GM19397 (cell line): ENCODE data around the gene RAD51B.

ENCODE experiments used
- ATAC-seq: cut with Tn5 transposase; IDR thresholded peaks from one replicate; pipeline ENCODE4 v1.9.1; 2021; ENCODE audit warnings: mild to moderate bottlenecking, moderate library complexity; ENCODE audit not compliant: unreplicated experiment

RAD51B gene

DNA sequence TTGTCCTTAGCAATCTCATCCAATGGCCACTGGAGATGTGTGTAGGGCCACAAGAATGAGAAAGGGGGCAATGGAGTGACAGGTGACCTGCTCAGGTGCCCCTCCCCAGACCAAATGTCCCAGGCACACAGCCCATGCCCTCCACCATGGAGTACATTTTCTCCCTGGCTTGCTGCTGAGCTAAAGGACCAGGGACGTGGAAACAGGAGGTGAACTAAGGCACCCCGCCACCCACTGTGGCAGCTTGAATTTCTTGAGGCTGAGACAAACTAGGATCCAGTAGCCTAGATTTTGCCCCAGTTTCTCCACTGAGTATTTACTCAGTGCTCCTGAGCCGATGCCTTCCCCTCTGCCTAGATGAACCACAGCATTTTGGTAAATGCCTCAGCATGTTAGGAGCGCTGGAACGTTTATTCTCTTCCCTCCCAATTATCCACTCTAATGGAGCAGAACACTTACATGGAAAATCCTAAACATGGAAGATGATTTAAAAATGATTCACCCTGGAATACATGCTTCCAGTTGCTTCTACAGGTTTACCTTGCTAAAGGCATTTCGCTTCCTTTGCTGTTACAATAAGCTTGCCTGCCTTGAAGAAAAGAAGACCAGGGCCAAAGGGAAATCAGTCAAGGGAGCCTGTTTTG lies 775.3 kb downstream of the RAD51B start:
- no peak for ATAC-seq

DNA sequence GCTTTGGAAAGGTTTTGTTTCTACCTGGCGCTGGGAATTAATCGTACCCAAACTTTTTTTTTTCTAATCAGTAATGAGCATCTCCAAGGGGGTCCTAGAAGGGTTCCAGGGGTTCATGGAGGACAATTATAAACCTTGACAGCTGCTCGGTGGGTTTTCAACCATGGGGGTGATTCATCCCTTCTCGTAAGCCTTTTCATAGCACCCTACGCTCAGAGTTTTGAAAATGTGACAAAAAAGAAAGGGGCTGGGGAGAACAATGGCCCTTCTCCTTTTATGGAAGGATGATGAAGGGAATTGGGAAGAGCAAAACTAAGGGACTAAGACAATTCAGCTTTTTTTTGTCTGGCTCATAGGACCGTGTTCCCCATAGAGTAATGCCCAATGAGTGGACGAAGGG lies 776.6 kb downstream of the RAD51B start:
- no peak for ATAC-seq

DNA sequence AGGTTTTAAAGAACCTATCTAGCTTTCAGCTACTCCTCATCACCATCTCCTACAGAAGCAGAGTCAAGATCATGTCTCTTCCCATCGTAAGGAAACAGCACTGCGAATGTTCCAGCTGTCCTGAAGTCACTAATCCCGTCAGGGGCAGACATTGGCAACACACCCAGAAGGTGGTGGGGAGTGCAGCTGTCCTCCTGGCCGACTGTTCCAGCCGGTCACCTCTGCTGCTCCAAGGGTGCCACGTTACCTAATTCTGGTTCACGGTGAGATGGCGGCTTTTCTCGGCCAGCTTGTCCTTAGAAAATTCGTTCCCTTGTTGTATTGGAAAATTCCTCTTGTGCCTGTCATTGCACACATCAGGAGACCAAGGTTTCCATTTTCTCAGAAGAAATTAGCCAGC lies 777.1 kb downstream of the RAD51B start:
- no peak for ATAC-seq

DNA sequence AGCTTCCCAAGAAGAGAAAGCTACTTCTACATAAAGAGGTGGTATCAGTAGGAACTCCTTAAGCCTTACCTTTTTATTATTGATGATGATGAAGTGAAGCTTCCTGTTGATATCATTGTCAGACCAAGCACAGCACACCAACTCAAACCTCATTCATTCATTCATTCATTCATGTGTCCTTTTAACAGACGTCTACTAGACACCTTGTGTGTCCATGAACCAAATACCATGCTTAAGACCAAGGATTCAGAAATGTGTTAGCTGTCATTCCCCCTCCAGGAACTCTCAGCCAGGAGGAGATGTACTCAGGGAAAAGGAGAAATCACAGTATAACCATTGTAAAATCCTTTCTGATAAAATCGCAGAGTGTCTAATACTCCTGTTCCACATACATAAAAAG lies 778.5 kb downstream of the RAD51B start:
- no peak for ATAC-seq

DNA sequence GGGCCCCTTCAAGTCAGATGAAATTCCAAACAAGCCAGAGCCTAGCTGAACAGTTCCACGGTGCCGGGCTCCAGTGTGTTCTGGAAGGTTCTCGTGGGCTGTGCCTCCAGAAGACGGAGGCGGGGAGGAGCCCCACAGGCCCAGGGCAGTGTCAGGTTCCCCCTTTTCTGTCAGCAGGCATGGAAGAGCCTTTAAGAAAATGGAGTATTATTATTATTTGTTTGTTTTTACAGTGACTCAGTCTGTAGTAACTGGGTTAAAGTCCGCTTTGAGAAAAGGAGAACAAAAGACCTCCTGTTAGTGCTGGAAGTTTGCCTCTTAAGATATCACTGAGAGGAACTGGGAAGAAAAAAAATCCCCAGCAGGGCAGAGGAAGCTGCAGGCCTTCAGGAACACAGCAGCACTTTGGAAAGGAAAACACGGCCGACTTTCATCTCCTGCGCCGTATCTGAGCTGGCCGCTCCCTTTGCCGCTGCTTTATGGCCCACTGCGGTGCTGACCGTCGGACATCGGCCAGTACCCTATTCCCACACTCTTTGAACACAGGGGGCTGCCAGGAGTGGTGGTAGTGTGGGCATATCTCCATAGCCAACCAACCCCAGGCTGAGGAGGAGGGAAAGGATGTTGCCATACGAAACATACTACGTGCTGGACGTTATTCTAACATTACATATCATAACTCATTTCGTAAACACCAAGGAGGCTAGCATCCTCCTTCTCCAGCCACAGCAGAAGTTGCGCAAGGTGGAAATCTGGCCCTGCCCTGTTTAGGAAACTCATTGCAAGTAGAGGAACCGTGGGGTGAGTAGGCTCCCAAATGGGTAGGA lies 779.3 kb downstream of the RAD51B start:
- ATAC-seq: no peak

DNA sequence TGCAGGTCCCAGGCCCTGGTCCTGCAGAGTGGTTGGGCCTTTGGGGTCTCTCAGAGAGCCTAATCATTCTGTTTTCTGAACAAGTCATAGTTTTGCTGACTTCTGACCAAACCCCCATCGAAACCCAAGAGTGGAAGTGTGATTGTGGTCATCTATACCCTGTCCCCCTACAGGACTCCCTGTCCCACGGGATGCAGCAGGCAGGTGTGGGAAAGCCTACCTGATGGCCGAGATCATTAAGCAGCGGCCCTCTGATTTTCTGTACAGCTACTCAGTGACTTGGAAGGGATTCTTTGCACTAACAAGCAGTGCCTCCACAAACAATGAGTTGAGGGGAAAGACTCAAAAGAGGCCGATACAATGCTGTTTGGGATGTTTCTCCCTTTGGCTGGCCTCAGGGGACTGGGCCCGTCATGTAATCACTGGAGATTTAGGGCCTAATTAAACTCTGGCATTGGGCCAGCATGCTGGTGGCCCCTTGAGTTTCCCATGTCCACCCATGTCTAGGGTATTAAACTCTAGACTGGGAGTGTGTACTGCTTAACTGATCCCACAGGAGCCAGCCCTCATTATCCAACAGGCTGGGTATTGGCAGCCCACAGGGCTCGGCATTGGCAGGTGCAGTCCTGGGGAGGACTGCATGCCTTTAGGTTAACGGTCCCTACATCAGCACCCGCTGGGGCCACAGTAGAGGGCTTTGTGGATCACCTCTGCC lies 780.5 kb downstream of the RAD51B start:
- ATAC-seq: no peak

DNA sequence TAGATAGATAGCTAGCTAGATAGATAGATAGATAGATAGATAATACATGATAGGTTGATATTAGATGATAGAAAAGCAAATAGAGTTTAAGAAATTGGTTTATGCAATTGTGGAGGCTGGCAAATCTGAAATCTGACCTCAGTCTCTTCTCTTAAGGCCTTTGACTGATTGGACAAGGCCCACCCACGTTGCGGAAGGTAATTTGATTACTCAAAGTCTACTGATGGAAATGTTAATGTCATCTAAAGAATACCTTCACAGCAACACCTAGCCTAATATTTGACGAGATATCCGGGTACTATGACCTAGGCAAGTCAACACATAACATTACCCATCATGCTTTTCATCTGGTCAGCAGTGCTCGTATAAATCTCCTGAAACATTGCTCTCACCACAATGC lies 782.9 kb downstream of the RAD51B start:
- no peak for ATAC-seq

DNA sequence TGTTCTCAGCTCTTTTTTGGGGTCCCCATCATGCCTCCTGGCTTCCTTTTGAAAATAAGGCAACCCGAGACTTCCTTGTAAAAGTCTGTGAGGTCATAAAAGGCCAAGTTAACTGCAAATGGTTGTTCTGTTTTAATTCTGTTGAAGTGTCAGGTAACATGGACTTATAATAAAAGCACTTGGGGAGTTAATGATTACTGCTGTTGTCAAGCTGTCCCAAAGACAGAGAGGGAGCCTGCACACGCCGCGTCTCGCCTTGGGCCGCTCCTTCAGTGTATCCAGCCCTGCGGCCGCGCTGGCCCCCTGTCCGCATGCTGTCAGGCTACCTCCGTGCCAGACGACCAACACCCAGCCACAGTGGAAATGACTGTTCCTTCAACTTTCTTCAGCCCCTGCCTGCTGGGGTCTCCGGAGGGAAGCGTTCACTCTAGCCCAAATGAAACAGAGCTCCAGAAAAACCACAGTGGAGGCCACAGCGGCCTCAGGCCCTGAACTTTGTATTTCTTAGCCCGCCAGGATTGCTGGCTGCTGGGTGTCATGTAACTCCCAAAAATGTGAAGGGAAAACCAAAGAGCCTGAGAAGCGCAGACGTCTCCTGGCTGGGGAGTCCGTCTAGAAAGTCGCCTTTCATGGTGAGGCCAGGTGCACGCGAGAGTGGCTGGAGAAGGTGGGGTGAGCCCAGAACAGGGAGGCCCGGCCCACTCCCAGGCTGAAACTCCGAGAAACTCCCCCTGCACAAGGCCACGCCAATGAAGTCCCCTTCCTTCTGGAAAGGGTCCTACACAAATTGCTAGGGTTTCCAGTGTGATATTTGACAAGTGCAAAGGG lies 784.2 kb downstream of the RAD51B start:
- ATAC-seq: no peak

DNA sequence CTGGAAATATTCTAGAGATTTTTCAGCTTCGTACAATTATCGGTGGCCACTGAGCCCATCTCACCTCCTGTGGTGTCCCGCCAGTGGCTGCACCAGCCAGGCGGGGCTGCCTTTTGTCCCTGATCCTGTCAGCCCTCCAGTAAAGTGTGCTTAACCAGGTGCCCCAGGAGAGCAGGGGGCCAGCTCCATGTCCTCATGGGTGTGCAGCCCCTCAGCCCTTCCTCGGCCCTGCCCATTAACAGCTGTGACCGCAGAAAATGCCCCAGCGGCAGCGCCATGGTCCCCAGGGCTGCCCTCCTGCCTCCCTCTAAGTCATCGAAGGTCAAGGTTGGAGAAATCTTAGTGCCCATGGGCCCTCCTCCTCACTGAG lies 784.8 kb downstream of the RAD51B start:
- no peak for ATAC-seq

DNA sequence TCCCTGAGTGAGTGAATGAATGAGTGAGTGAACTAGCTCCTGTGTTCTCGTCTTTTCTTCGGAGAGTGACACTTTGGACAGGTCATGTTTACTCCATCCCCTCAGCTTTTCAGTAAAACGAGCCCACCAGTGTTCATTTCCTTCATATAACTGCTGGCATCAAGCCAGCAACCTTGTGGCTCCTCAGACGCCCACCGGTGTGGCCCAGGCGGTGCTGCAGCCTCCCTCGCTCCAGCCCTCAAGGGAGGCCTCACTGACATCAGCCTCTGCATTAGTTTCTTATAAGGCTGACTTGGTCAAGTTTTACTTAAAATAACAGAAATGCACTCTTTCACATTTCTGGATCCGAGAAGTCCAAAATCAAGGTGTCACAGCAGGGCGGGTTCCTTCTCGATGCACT lies 785.2 kb downstream of the RAD51B start:
- ATAC-seq: no peak

DNA sequence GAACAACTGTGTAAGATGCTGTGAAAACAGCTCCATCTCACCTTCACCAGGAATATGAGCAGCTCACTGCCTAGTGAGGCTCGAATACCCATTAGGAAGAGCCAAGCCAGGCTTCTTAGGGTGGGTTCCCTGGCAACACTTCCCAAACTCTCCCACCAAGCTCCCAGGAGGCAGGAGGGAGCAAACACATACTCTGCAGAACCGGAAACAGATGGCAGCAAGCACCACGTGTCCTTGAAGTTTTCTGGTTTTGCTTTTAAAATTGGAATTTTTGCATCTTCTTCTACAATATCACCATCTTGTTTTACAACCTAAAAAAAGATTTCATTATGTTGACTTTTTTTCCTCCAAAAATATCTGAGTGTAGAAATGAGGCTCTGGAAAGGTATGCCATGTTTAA lies 786.6 kb downstream of the RAD51B start:
- ATAC-seq: no peak

DNA sequence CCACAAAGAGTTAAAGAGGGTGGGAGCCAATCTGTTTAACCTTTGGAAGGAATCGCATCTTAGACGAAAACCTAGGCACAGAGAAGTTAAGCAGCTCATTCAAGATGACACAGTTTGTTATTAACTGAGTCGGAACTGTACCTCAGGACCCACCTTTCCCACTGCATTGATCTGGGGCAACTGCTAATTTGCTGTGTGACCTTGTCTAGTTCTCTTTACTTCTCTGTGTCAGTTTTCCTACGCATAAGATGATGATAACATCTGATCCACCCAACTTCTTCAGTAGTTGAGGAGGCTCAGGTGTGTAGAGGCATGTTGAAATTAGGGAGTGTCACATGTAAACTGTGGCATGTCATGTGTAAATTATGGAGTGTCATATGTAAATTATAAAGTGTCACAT lies 787.1 kb downstream of the RAD51B start:
- ATAC-seq: no peak

DNA sequence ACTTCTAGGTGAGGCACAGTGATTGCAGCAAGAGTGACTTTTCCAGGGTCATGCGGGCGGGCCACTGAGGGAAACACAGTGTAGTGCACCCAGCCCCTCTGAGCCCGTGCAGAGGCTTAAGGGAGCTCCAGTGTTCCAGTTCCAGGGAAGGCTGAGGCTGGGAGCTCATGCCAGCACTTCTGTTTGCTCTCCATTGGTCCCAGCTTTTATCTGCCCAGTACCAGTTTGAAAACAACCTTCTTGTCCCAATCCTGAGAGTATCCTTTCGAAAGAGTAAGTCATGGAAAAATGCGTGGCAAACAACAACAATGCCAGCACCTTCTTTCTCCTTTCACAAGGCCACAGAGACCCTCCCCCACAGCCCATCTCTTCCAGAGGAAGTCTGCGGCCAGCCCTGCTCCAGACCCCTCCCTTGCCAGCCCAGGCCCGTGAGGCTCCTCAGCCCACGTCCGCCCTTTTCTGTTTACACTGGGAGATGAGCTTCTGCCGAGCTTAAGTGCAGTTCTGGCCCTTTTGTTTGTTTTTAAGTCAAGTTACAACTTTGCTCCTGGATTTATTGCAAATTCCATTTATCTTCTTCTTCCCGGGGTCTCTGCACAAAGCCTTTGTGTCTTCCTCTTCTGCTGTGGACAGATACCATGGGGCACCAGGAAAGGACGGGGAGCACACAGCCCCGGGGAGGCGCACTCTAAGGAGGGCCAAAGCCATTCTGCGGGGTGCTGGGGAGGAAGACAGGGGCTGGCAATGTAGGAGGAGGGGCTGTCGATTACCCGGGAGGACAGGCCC lies 787.7 kb downstream of the RAD51B start:
- no peak for ATAC-seq

DNA sequence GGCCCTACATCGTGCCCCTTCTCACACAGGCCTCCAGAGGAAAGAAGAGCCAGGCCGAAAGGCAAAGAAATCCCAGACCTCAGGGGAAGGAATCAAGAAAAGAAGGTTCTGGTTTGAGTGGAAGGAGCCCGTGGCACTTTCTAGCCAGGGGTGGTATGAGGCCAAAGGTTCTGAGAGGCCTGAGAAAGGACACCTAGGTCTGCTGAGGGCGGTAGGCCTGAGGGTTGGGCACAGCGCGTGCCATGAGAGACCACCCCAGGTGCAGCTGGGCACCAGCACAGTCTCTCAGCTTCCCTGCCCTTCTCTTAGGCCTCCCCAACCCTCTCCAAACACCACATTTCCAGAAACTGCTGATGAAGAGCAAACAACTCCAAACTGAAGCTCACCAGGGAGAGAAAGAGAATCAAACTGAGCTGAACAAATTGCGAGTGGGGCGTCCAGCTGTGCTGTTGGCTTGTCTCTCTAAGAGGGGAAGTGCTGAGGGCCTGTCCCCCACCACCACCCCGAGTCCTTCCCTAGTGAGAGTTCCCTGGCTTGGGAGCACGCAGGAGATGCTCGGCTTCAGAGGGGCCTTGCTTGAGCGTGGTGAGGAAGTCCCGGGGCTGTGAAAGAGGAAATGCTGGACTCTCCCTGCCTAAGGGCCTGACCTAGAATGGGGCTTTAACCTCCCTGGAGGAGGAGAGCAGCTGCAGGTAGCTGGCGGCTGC lies 788.4 kb downstream of the RAD51B start:
- no peak for ATAC-seq

DNA sequence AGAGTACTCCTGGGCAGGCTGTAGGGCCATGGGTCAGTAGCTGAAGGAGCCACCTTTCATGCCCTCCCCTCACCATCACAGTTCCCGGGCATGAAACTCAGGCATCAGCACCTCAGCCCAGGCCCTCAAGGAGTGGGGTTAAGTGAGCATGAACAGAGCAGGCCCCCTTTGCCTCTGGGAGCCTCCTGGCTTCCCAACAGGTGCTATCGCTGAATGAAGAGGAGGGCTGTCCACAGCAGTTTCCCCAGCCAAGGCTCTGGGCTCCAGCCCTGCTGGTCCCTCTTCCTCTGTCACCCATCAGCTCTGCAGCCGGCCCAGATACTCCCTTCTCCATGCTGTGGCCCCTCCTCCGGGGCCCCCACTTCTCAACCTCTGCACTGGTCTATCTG lies 789.0 kb downstream of the RAD51B start:
- no peak for ATAC-seq

DNA sequence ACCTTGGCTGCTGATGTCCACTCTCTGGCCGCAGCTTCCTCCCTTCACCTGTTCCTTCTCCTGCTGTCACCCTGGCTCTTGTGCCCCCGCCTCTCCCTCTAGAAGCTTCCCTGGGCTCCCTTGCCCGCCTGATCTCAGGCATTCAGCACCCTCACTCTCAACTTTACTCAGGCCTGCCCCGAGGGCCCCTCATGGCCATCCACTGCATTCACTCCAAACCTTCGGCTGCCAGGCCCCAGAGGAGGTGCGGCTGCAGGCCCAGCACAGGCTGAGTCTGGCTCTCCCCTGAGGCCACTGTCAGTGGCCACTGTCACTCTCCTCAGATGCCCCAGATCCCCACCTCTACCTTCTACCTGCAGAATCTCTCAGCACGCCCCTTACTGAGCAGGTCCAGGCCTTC lies 789.4 kb downstream of the RAD51B start:
- no peak for ATAC-seq

DNA sequence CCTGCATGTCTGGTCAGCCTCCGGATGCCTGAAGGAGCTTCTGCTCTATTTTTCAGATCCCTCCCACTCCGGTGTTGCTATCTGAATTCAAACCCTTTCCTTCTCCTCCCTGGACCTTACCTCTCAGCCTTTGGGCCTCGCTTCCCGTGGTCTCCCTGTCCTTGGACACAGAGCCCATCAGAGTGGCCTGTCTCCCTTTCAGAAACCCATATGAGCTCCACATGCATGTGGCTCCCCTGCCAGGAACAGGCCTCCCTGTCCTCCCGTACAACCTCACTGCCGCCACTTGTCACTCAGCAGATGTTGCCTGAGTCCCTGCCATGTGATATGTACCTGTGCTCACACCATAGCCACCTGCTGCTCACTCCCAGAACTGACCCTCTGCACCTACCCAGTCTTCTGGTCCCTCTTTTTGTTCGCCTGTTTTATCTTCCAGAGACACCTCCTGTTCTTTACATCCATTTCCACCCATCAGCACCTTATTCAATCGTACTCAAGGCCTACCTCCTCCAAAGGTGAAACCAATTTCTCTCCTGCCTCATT lies 790.7 kb downstream of the RAD51B start:
- no peak for ATAC-seq

DNA sequence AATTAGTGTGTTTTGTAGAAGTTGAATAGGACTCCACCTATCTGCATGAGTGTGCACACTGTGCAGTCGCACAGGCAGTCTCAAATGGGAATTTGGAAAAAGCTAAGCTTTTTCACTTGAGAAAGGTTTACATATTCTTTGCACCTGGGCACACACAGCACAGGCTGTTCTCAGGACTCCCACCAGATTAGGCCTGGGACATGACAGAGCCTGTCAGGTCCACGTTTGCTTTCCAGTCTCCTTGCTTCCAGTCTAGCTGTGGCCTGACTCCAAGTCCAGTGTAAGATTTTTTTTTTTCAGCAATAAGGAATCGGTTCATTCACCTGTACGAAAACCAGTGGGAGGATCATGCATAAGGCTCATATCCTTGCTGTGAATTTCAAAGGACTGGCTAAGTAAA lies 792.0 kb downstream of the RAD51B start:
- ATAC-seq: no peak

DNA sequence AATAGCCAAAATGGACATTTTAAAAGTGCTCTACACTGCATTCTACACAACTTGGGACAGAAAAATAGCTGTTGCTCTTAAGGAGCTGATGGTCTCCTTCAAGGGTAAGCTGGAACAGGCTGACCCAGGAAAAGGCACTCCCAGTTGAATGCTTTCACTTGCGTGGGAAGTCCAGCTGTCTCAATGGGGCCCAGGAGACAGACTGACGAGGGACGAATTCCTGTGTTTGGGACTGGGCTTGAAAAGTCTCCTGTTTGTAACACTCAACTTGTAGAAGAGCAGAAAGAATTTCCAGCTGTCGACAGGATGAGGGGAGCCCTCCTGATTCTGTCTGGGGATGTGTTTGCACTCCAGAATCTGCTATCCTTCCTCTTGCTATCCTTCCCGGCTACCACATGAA lies 792.5 kb downstream of the RAD51B start:
- ATAC-seq: no peak
